Measurements from ENCODE around the gene COQ10A. TPM values are rescaled to one million over a fixed set of nuclear protein-coding genes. Genes with fewer than 3 reads are reported as not detected.

Gene COQ10A
- total and polyA plus RNA-seq, 2 of the 13 experiments (the other 11 are each of a cell fraction or from before 2014, with no cell fraction given) = 21.0 to 37.3 TPM

GRCh38 chr12:56286044-56286830 lies 19.5 kb downstream of the COQ10A start:
- Histone ChIP-seq H3K27me3 (ENCODE audit: control insufficient read depth in 1 of 2, insufficient read depth in 2 of 2, low read length in 2 of 2) (no peaks in the 10 kb centered on the region), H4K20me1 (ENCODE audit: insufficient read depth, low read length) (0 out of 2 replicates have a peak, but pooled peaks cover 2% of the 10 kb centered on the region), H3K27ac (ENCODE audit: extremely low read length, insufficient read depth, low read length) (peak overlapping the region; percentile 30), H3K9me3 (ENCODE audit: low read length) (no peaks in the 10 kb centered on the region), H3K4me1 (ENCODE audit: insufficient read depth, low read length) (peaks cover 53% of the 10 kb centered on the region), H3K36me3 (replicated peaks in 1 of 2; ENCODE audit: control insufficient read depth in 1 of 2, insufficient read depth in 2 of 2, low read length in 2 of 2) (peaks cover 8 to 54% of the 10 kb centered on the region in 2 experiments), H3K9ac (ENCODE audit: insufficient read depth, low read depth, low read length) (no peak overlapping the region), H3K4me2 (ENCODE audit: low read depth, low read length) (no peak overlapping the region), H3K4me3 (replicated peaks in 1 of 3; ENCODE audit: insufficient read depth in 1 of 3, low read depth in 2 of 3, low read length in 3 of 3) (no peak overlapping the region), H2AFZ (ENCODE audit: low read length) (no peak overlapping the region), H3K79me2 (ENCODE audit: insufficient read depth, low read length) (peaks cover 28% of the 10 kb centered on the region)
- POLR2A ChIA-PET = interaction anchor here (1.1 to 2.9 kb wide), 4 partner anchors 13 to 74 kb away, joined by 3 to 15 read pairs (median 8); partner anchors contain the start of genes CNPY2, COQ10A, CS and STAT2
- WGBS (ENCODE audit: low lambda C conversion rate) = 64% methylated on average over 4 of the region's 4 CpGs
- DNase-seq (ENCODE audit: low spot score) (no peak), FAIRE-seq (no peak), ATAC-seq (no peak)
- BruUV-seq (replicated peaks) = TSS peak; percentile 19
- CTCF ChIA-PET (ENCODE audit: low intra/inter-chr PET ratio, low total read pairs) = interaction anchor here (1.9 kb wide), 1 partner anchor 178 kb away, joined by 9 read pairs; no protein-coding TSS in a partner anchor
- TF ChIP-seq CEBPG (CRISPR knock-in tag; IDR thresholded peaks at IDR 0.05) (peak; percentile 42), SNAPC2 (CRISPR knock-in tag; IDR thresholded peaks at IDR 0.05) (no peak), CEBPB (IDR thresholded peaks at IDR 0.05; ENCODE audit: borderline replicate concordance, low read depth, low read length) (peak; percentile 58; the same call in 1 of the 2 replicates), ZFP36L1 (CRISPR knock-in tag; IDR thresholded peaks at IDR 0.05) (no peak)
- in situ Hi-C loops (cut with HindIII; ENCODE audit: extremely low pct_ligation_motif_present, low pct_unique_long_range_greater_than_20kb) = no loop called here
- intact Hi-C loops (cut with micrococcal nuclease; ENCODE audit: unreplicated experiment) = loop anchor here (2.0 kb wide), 1 partner anchor 19 kb away; the partner anchor contains the start of gene COQ10A

- intact Hi-C loops (cut with micrococcal nuclease; ENCODE audit: unreplicated experiment) (no loop called here), in situ Hi-C loops (cut with HindIII; ENCODE audit: extremely low pct_ligation_motif_present, low pct_unique_long_range_greater_than_20kb) (no loop called here)
- BruUV-seq (replicated peaks) = no TSS peak
- ATAC-seq = peak; percentile 23; the same call in 2 of the 3 replicates
- Histone ChIP-seq H3K36me3 (replicated peaks in 1 of 2; ENCODE audit: control insufficient read depth in 1 of 2, insufficient read depth in 2 of 2, low read length in 2 of 2) (peaks cover 1 to 36% of the 10 kb centered on the region in 2 experiments; a peak in 4 of 5 replicates), H3K4me3 (replicated peaks in 1 of 3; ENCODE audit: insufficient read depth in 1 of 3, low read depth in 2 of 3, low read length in 3 of 3) (no peak overlapping the region), H3K4me2 (ENCODE audit: low read depth, low read length) (peak overlapping the region; percentile 18; the same call in 1 of the 2 replicates), H4K20me1 (ENCODE audit: insufficient read depth, low read length) (peaks cover 5% of the 10 kb centered on the region; the same call in 1 of the 2 replicates), H3K9me3 (ENCODE audit: low read length) (no peaks in the 10 kb centered on the region), H2AFZ (ENCODE audit: low read length) (no peak overlapping the region), H3K4me1 (ENCODE audit: insufficient read depth, low read length) (peaks cover 66% of the 10 kb centered on the region), H3K79me2 (ENCODE audit: insufficient read depth, low read length) (peaks cover 48% of the 10 kb centered on the region), H3K27me3 (ENCODE audit: control insufficient read depth in 1 of 2, insufficient read depth in 2 of 2, low read length in 2 of 2) (no peaks in the 10 kb centered on the region), H3K27ac (ENCODE audit: extremely low read length, insufficient read depth, low read length) (peak overlapping the region; percentile 29), H3K9ac (ENCODE audit: insufficient read depth, low read depth, low read length) (no peak overlapping the region)
- ChIA-PET POLR2A (interaction anchor here (0.7 to 2.5 kb wide), 4 partner anchors 10 to 67 kb away, joined by 3 to 7 read pairs (median 4); partner anchors contain the start of genes CS, PAN2 and RNF41), CTCF (ENCODE audit: low intra/inter-chr PET ratio, low total read pairs) (no interaction called here)
- FAIRE-seq = no peak
- WGBS (ENCODE audit: low lambda C conversion rate) = 83% methylated on average over 3 of the region's 3 CpGs
- DNase-seq (ENCODE audit: low spot score) = no peak
- TF ChIP-seq ZKSCAN8 (CRISPR knock-in tag; IDR thresholded peaks at IDR 0.05; ENCODE audit: borderline replicate concordance) (no peak), SOX5 (CRISPR knock-in tag; IDR thresholded peaks at IDR 0.05; ENCODE audit: borderline replicate concordance) (peak; percentile 57; the same call in 1 of the 2 replicates), PAX8 (CRISPR knock-in tag; IDR thresholded peaks at IDR 0.05; ENCODE audit: borderline replicate concordance) (no peak), MYNN (CRISPR knock-in tag; IDR thresholded peaks at IDR 0.05; ENCODE audit: low read depth) (no peak), ZMYM3 (CRISPR knock-in tag; IDR thresholded peaks at IDR 0.05) (0 out of 2 replicates have a peak, but pooled peaks have one; percentile 14), ZNF770 (CRISPR knock-in tag; IDR thresholded peaks at IDR 0.05) (peak; percentile 80), SRF (IDR thresholded peaks at IDR 0.05; ENCODE audit: low read depth, low read length) (peak; percentile 80), ZNF121 (CRISPR knock-in tag; IDR thresholded peaks at IDR 0.05) (peak; percentile 79), SOX6 (IDR thresholded peaks at IDR 0.05) (no peak), SOX6 (CRISPR knock-in tag; IDR thresholded peaks at IDR 0.05) (peak; percentile 53; the same call in 1 of the 2 replicates)
Measured at GRCh38 chr12:56288705-56289387, 22.1 kb downstream of the COQ10A start.

Measured in HepG2 (cell line).